Erythroblast (primary cell): ENCODE results near the gene NCR3LG1.

Experiments used
- GATA1 ChIP-seq: IDR thresholded peaks from 2 replicates; pipeline ENCODE4 v1.6.1; 2011; ENCODE audit warnings: low read depth, mild to moderate bottlenecking, control low read depth, low read length, moderate library complexity
- POLR2A ChIP-seq: IDR thresholded peaks from 2 replicates; pipeline ENCODE4 v1.6.1; 2011; ENCODE audit warnings: mild to moderate bottlenecking, low read length

DNA sequence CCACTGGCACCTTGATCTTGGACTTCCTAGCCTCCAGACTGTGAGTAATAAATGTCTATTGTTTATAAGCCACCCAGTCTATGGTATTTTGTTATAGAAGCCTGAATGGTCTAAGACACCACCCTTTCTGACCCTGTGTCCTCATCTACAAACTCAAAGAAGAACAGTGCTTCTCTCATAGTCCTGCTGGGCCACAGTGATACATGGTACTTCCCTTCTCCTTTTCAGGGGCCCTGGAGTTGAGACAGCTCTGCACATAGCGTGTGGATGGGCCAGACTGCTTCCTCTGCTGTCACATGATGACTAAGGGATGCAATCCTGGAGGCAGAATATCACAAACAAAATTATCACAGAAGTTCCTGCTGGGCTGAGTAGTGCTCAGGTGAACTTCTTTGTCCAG lies 31.9 kb downstream of the NCR3LG1 start:
- no peak for TF ChIP-seq POLR2A
- no peak for TF ChIP-seq GATA1
